Stimulated activated naive CD8-positive, alpha-beta T cell treated with anti-CD3 and anti-CD28 coated beads, Interleukin-15, amount 100 ng/mL, for 72 hours (primary cell): ENCODE results near the gene ST6GAL1.
"Not testable (repeated sequence)": the region's sequence is repeated elsewhere in the genome, so short reads cannot be mapped to it uniquely, and the experiment has no call there.

Source experiments
- ATAC-seq: fragments of 150-1000 bp; cut with Tn5 transposase; 2 replicates; pipeline ENCODE4 v1.10.0; 2021; ENCODE audit warnings: mild to moderate bottlenecking, moderate library complexity
- DNase-seq, 2 donors: peaks; one replicate each; pipeline ENCODE4 v3.0.0; 2021 to 2022
- H3K27ac Mint-ChIP-seq, 2 donors: one replicate each; pipeline ENCODE4 v1.8.0; 2022; ENCODE audit warnings: mild to moderate bottlenecking in 2 of 2, mixed read lengths in 2 of 2, moderate library complexity in 2 of 2
- H3K27me3 Mint-ChIP-seq: one replicate; pipeline ENCODE4 v1.8.0; 2022; ENCODE audit warnings: mixed read lengths
- H3K4me1 Mint-ChIP-seq: one replicate; pipeline ENCODE4 v1.8.0; 2022; ENCODE audit warnings: mild to moderate bottlenecking, mixed read lengths
- H3K4me3 Mint-ChIP-seq, 2 donors: one replicate each; pipeline ENCODE4 v1.8.0; 2022; ENCODE audit warnings: mild to moderate bottlenecking in 2 of 2, mixed read lengths in 2 of 2, moderate library complexity in 1 of 2
- H3K9me3 Mint-ChIP-seq, 2 donors: one replicate each; pipeline ENCODE4 v1.8.0; 2022; ENCODE audit warnings: mixed read lengths in 2 of 2

ST6GAL1 gene

GRCh38 chr3:186902154-186902553 lies 28.2 kb upstream of the ST6GAL1 start:
- ATAC-seq (no peak), DNase-seq (no peak)
- peaks cover 23 to 45% of the 10 kb centered on the region in 2 donors for H3K9me3 Mint-ChIP-seq
- no peaks in the 10 kb centered on the region for H3K27me3 Mint-ChIP-seq
- H3K27ac Mint-ChIP-seq, result peak overlapping the region in 1 of 2 donors; percentile 65
- H3K4me1 Mint-ChIP-seq, result peaks cover 29% of the 10 kb centered on the region
- H3K4me3 Mint-ChIP-seq, result no peak overlapping the region

GRCh38 chr3:186902713-186903112 lies 27.6 kb upstream of the ST6GAL1 start:
- ATAC-seq (no peak), DNase-seq (no peak)
- Mint-ChIP-seq H3K27ac (no peak overlapping the region), H3K4me1 (peaks cover 29% of the 10 kb centered on the region), H3K9me3 (peaks cover 27 to 50% of the 10 kb centered on the region in 2 donors), H3K4me3 (no peak overlapping the region), H3K27me3 (no peaks in the 10 kb centered on the region)

GRCh38 chr3:186903676-186904075 lies 26.6 kb upstream of the ST6GAL1 start:
- not testable (repeated sequence) for H3K27ac Mint-ChIP-seq, ATAC-seq, H3K27me3 Mint-ChIP-seq, H3K4me3 Mint-ChIP-seq, DNase-seq
- Mint-ChIP-seq H3K9me3 (peaks cover 34 to 59% of the 10 kb centered on the region in 2 donors), H3K4me1 (peaks cover 39% of the 10 kb centered on the region)

- H3K4me3 Mint-ChIP-seq, DNase-seq, H3K27ac Mint-ChIP-seq, ATAC-seq, H3K27me3 Mint-ChIP-seq: not testable (repeated sequence)
- Mint-ChIP-seq H3K4me1 (peaks cover 28% of the 10 kb centered on the region), H3K9me3 (peaks cover 34 to 59% of the 10 kb centered on the region in 2 donors)
Observed at GRCh38 chr3:186907075-186907474, 23.3 kb upstream of the ST6GAL1 start.

- peak overlapping the region; percentile 94 to 98 for H3K27ac Mint-ChIP-seq
- H3K4me1 Mint-ChIP-seq, result peaks cover 33% of the 10 kb centered on the region
- DNase-seq (peak; percentile 71 to 82), ATAC-seq (peak; percentile 91)
- H3K9me3 Mint-ChIP-seq, result peaks cover 34 to 43% of the 10 kb centered on the region in 2 donors
- peak overlapping the region; percentile 59 to 78 for H3K4me3 Mint-ChIP-seq
- no peaks in the 10 kb centered on the region for H3K27me3 Mint-ChIP-seq
Observed at GRCh38 chr3:186909078-186909853, 21.1 kb upstream of the ST6GAL1 start.

GRCh38 chr3:186915806-186916796 lies 14.2 kb upstream of the ST6GAL1 start:
- no peaks in the 10 kb centered on the region for H3K27me3 Mint-ChIP-seq
- ATAC-seq, result peak; percentile 66
- DNase-seq, result no peak
- H3K4me3 Mint-ChIP-seq, result peak overlapping the region; percentile 44 to 68
- no peaks in the 10 kb centered on the region for H3K9me3 Mint-ChIP-seq
- peak overlapping the region in 1 of 2 donors; percentile 89 for H3K27ac Mint-ChIP-seq
- peaks cover 55% of the 10 kb centered on the region for H3K4me1 Mint-ChIP-seq

GRCh38 chr3:186917512-186918312 lies 12.6 kb upstream of the ST6GAL1 start:
- Mint-ChIP-seq H3K27me3 (no peaks in the 10 kb centered on the region), H3K4me1 (peaks cover 55% of the 10 kb centered on the region), H3K9me3 (no peaks in the 10 kb centered on the region), H3K27ac (peak overlapping the region; percentile 58 to 90), H3K4me3 (peak overlapping the region; percentile 25 to 51)
- DNase-seq (no peak), ATAC-seq (peak; percentile 49)

GRCh38 chr3:186920301-186920700 lies 10.0 kb upstream of the ST6GAL1 start:
- Mint-ChIP-seq H3K4me1 (peaks cover 35% of the 10 kb centered on the region), H3K4me3 (no peak overlapping the region), H3K27ac (no peak overlapping the region), H3K9me3 (no peaks in the 10 kb centered on the region), H3K27me3 (no peaks in the 10 kb centered on the region)
- DNase-seq, result no peak
- ATAC-seq, result no peak

- no peak overlapping the region for H3K27ac Mint-ChIP-seq
- H3K27me3 Mint-ChIP-seq, result no peaks in the 10 kb centered on the region
- DNase-seq (no peak), ATAC-seq (no peak)
- H3K9me3 Mint-ChIP-seq, result no peaks in the 10 kb centered on the region
- H3K4me1 Mint-ChIP-seq, result peaks cover 30% of the 10 kb centered on the region
- H3K4me3 Mint-ChIP-seq, result no peak overlapping the region
Observed at GRCh38 chr3:186920796-186921195, 9.5 kb upstream of the ST6GAL1 start.

- Mint-ChIP-seq H3K9me3 (no peaks in the 10 kb centered on the region), H3K4me3 (no peak overlapping the region), H3K4me1 (peaks cover 22% of the 10 kb centered on the region), H3K27me3 (no peaks in the 10 kb centered on the region), H3K27ac (no peak overlapping the region)
- ATAC-seq (no peak), DNase-seq (no peak)
Observed at GRCh38 chr3:186921578-186921977, 8.7 kb upstream of the ST6GAL1 start.

- peaks cover 15% of the 10 kb centered on the region for H3K4me1 Mint-ChIP-seq
- no peak overlapping the region for H3K4me3 Mint-ChIP-seq
- no peak for DNase-seq
- no peak for ATAC-seq
- H3K27ac Mint-ChIP-seq, result no peak overlapping the region
- no peaks in the 10 kb centered on the region for H3K9me3 Mint-ChIP-seq
- H3K27me3 Mint-ChIP-seq, result no peaks in the 10 kb centered on the region
Observed at GRCh38 chr3:186922224-186922623, 8.1 kb upstream of the ST6GAL1 start.

GRCh38 chr3:186922790-186923189 lies 7.5 kb upstream of the ST6GAL1 start:
- no peaks in the 10 kb centered on the region for H3K9me3 Mint-ChIP-seq
- peaks cover 10% of the 10 kb centered on the region for H3K4me1 Mint-ChIP-seq
- ATAC-seq (no peak), DNase-seq (no peak)
- H3K27ac Mint-ChIP-seq, result no peak overlapping the region
- no peaks in the 10 kb centered on the region for H3K27me3 Mint-ChIP-seq
- no peak overlapping the region for H3K4me3 Mint-ChIP-seq

- ATAC-seq (no peak), DNase-seq (no peak)
- peaks cover 5% of the 10 kb centered on the region for H3K4me1 Mint-ChIP-seq
- no peak overlapping the region for H3K4me3 Mint-ChIP-seq
- H3K27ac Mint-ChIP-seq, result no peak overlapping the region
- no peaks in the 10 kb centered on the region for H3K9me3 Mint-ChIP-seq
- H3K27me3 Mint-ChIP-seq, result no peaks in the 10 kb centered on the region
Observed at GRCh38 chr3:186923241-186923640, 7.1 kb upstream of the ST6GAL1 start.

- no peak overlapping the region for H3K4me3 Mint-ChIP-seq
- no peak overlapping the region for H3K27ac Mint-ChIP-seq
- DNase-seq (no peak), ATAC-seq (no peak)
- peaks cover 10% of the 10 kb centered on the region for H3K4me1 Mint-ChIP-seq
- H3K9me3 Mint-ChIP-seq, result no peaks in the 10 kb centered on the region
- no peaks in the 10 kb centered on the region for H3K27me3 Mint-ChIP-seq
Observed at GRCh38 chr3:186925826-186926225, 4.5 kb upstream of the ST6GAL1 start.

GRCh38 chr3:186929186-186929585 lies 1.1 kb upstream of the ST6GAL1 start:
- Mint-ChIP-seq H3K4me3 (no peak overlapping the region), H3K27ac (no peak overlapping the region), H3K4me1 (peaks cover 31% of the 10 kb centered on the region), H3K27me3 (no peaks in the 10 kb centered on the region), H3K9me3 (no peaks in the 10 kb centered on the region)
- ATAC-seq, result no peak
- no peak for DNase-seq
